ENCODE results near the gene C5orf24. TPM values are rescaled to one million over a fixed set of nuclear protein-coding genes. Genes with fewer than 3 reads are reported as not detected.

C5orf24 gene
- total and polyA plus RNA-seq, 10 of the 15 experiments (the other 5 are each of a cell fraction or from before 2014, with no cell fraction given), result 5.4 to 26.8 (median 15.6) TPM

- TF ChIP-seq ATF7 (IDR thresholded peaks at IDR 0.05; ENCODE audit: low read depth) (peak; percentile 87), KAT2A (conservative IDR thresholded peaks at IDR 0.05; ENCODE audit: control insufficient read depth, low read depth, low read length) (no peak), ZBED1 (IDR thresholded peaks at IDR 0.05; ENCODE audit: borderline replicate concordance) (peak; percentile 88; the same call in 1 of the 2 replicates), SKIL (IDR thresholded peaks at IDR 0.05; ENCODE audit: low read depth, poor library complexity, severe bottlenecking) (no peak), SP1 (IDR thresholded peaks at IDR 0.05; ENCODE audit: low read depth, low read length) (peak; percentile 27), EGR1 (IDR thresholded peaks at IDR 0.05; ENCODE audit: borderline replicate concordance in 1 of 2, low read depth in 2 of 2, low read length in 2 of 2) (no peak), SMAD5 (IDR thresholded peaks at IDR 0.05; ENCODE audit: low read depth) (no peak), ZBTB40 (IDR thresholded peaks at IDR 0.05; ENCODE audit: borderline replicate concordance) (peak; percentile 18; the same call in 1 of the 2 replicates), RAD21 (IDR thresholded peaks at IDR 0.05; ENCODE audit: insufficient read depth, low read depth, low read length) (no peak), MYC (IDR thresholded peaks at IDR 0.05; ENCODE audit: insufficient read depth, insufficient read length, insufficient replicate concordance, low read length, severe bottlenecking) (no peak), SMAD1 (IDR thresholded peaks at IDR 0.05; ENCODE audit: low read depth, partially characterized antibody) (no peak), NFIC (IDR thresholded peaks at IDR 0.05; ENCODE audit: low read depth, low read length) (peak; percentile 61), HCFC1 (IDR thresholded peaks at IDR 0.05; ENCODE audit: low read length) (peak; percentile 23; the same call in 1 of the 2 replicates), IKZF2 (IDR thresholded peaks at IDR 0.05) (peak; percentile 43 to 55; a peak in 3 of 4 replicates), CREM (IDR thresholded peaks at IDR 0.05; ENCODE audit: low read depth) (peak; percentile 61), EED (IDR thresholded peaks at IDR 0.05; ENCODE audit: low read depth) (0 out of 2 replicates have a peak, but pooled peaks have one; percentile 42), IKZF1 (conservative IDR thresholded peaks at IDR 0.05) (peak; percentile 40; the same call in 1 of the 2 replicates), SREBF1 (IDR thresholded peaks at IDR 0.05; ENCODE audit: low read length) (no peak), ETV6 (conservative IDR thresholded peaks at IDR 0.05 in 1 of 2, IDR thresholded peaks at IDR 0.05 in 1 of 2; ENCODE audit: borderline replicate concordance in 1 of 2, low read depth in 1 of 2) (peak in 1 of 2 experiments; percentile 76; a peak in 1 of 4 replicates), JUND (IDR thresholded peaks at IDR 0.05; ENCODE audit: low read depth, low read length) (no peak), FOXM1 (IDR thresholded peaks at IDR 0.05; ENCODE audit: low read depth, low read length) (0 out of 2 replicates have a peak, but pooled peaks have one; percentile 23), LARP7 (IDR thresholded peaks at IDR 0.05) (no peak), CBFB (IDR thresholded peaks at IDR 0.05; ENCODE audit: low read depth) (no peak)
- TF ChIP-seq, protein P1, sequence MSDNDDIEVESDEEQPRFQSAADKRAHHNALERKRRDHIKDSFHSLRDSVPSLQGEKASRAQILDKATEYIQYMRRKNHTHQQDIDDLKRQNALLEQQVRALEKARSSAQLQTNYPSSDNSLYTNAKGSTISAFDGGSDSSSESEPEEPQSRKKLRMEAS (IDR thresholded peaks at IDR 0.05; ENCODE audit: low read depth, low read length), result peak; percentile 72
These were observed 56.5 kb downstream of the C5orf24 start (continued) for GRCh38 chr5:134902071-134902801.

Measured in GM12878 (cell line).